ENCODE results near the gene AKTIP. TPM values are rescaled to one million over a fixed set of nuclear protein-coding genes. Genes with fewer than 3 reads are reported as not detected.

Gene AKTIP
- total RNA-seq, 1 donor from 2014 or later: 36.1 TPM

DNA sequence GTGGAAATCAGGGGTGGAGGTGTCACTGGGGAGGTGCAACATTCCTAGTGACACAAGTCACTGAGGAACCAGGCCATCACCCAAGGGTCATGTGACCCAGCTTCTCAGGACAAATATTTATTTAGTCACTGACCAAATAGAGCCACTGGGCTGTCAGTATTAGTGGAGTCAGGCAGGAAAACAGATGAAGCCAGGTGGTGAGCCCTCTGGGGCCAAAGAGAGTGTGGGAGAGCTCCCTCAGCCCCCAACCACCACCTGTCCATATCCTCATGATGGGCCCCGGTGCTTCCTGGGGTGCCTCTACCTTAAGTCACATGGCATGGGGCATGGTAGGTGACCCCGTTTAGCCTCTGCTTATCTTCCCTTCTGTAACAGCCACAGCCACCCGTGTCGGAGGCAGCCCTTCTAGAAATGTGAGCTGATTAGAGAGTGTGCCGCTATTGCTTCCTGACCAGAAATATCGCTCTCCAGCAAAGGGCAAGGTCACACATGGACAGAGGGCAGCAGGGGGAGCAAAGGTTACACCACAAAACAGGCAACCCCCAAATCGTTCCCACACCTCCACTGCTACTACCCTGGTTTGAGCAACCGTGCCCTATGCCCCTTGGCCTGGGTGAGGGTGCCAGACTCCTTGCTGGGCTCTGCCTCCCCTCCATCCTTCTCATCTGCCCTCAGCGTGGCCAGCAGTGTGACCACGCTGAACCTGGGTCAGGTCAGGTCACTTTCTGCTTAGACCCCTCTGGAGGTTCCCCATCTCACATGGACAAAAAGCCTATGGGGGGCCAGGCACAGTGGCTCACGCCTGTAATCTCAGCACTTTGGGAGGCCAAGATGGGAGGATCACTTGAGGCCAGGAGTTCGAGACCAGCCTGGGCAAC lies 8.6 kb upstream of the AKTIP start:
- Mint-ChIP-seq H3K4me3 (ENCODE audit: unreplicated experiment) (no peak overlapping the region), H3K4me1 (ENCODE audit: low read depth) (peaks cover 10% of the 10 kb centered on the region), H3K27me3 (ENCODE audit: low read depth) (no peaks in the 10 kb centered on the region), H3K27ac (ENCODE audit: unreplicated experiment) (no peak overlapping the region), H3K36me3 (ENCODE audit: low read depth) (no peaks in the 10 kb centered on the region), H3K9me3 (ENCODE audit: low read depth) (no peaks in the 10 kb centered on the region)
- no peak for DNase-seq (ENCODE audit: low spot score)
- TF ChIP-seq, protein P1, sequence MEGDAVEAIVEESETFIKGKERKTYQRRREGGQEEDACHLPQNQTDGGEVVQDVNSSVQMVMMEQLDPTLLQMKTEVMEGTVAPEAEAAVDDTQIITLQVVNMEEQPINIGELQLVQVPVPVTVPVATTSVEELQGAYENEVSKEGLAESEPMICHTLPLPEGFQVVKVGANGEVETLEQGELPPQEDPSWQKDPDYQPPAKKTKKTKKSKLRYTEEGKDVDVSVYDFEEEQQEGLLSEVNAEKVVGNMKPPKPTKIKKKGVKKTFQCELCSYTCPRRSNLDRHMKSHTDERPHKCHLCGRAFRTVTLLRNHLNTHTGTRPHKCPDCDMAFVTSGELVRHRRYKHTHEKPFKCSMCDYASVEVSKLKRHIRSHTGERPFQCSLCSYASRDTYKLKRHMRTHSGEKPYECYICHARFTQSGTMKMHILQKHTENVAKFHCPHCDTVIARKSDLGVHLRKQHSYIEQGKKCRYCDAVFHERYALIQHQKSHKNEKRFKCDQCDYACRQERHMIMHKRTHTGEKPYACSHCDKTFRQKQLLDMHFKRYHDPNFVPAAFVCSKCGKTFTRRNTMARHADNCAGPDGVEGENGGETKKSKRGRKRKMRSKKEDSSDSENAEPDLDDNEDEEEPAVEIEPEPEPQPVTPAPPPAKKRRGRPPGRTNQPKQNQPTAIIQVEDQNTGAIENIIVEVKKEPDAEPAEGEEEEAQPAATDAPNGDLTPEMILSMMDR (IDR thresholded peaks at IDR 0.05): no peak

DNA sequence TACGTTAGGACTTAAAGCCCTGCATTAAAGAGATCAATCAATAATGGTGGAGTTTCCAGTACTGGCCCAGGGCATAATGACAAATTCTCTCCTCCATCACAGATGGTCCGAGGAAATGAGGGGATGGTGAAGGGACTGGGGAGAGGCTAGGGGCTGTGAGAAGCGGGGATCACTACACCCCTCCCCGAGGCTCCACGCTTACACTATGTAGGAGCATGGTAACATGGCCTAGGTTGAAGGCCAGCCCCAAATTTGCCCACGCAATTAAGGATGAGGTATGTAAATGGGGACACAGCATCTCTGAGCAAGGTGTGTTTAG lies 8.0 kb upstream of the AKTIP start:
- DNase-seq (ENCODE audit: low spot score): no peak
- Mint-ChIP-seq H3K27ac (ENCODE audit: unreplicated experiment) (no peak overlapping the region), H3K36me3 (ENCODE audit: low read depth) (no peaks in the 10 kb centered on the region), H3K9me3 (ENCODE audit: low read depth) (no peaks in the 10 kb centered on the region), H3K27me3 (ENCODE audit: low read depth) (no peaks in the 10 kb centered on the region), H3K4me1 (ENCODE audit: low read depth) (peaks cover 10% of the 10 kb centered on the region), H3K4me3 (ENCODE audit: unreplicated experiment) (no peak overlapping the region)
- TF ChIP-seq, protein P1 (IDR thresholded peaks at IDR 0.05): no peak

DNA sequence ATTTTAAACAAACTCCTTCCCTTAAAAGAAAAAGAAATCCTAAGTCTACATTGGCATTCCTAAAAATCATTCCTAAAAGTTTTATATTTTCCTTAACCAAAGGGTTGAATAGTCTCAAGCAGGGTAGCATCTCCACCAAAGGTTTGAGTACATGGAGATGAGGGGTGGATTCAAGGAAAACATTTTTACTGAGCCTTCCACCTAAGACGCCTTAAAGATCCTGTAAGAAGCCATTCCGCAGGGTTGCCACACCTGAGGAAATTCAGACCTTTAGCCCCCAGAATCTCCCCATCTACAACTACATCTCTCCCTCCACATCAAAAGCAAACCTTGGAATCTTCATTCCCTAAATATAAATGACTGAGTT lies 7.7 kb upstream of the AKTIP start:
- TF ChIP-seq, protein P1 (IDR thresholded peaks at IDR 0.05): peak; percentile 59
- H3K36me3 Mint-ChIP-seq (ENCODE audit: low read depth): no peaks in the 10 kb centered on the region
- no peaks in the 10 kb centered on the region for H3K9me3 Mint-ChIP-seq (ENCODE audit: low read depth)
- H3K27ac Mint-ChIP-seq (ENCODE audit: unreplicated experiment): no peak overlapping the region
- no peak overlapping the region for H3K4me3 Mint-ChIP-seq (ENCODE audit: unreplicated experiment)
- peaks cover 10% of the 10 kb centered on the region for H3K4me1 Mint-ChIP-seq (ENCODE audit: low read depth)
- DNase-seq (ENCODE audit: low spot score): no peak
- H3K27me3 Mint-ChIP-seq (ENCODE audit: low read depth): no peaks in the 10 kb centered on the region

DNA sequence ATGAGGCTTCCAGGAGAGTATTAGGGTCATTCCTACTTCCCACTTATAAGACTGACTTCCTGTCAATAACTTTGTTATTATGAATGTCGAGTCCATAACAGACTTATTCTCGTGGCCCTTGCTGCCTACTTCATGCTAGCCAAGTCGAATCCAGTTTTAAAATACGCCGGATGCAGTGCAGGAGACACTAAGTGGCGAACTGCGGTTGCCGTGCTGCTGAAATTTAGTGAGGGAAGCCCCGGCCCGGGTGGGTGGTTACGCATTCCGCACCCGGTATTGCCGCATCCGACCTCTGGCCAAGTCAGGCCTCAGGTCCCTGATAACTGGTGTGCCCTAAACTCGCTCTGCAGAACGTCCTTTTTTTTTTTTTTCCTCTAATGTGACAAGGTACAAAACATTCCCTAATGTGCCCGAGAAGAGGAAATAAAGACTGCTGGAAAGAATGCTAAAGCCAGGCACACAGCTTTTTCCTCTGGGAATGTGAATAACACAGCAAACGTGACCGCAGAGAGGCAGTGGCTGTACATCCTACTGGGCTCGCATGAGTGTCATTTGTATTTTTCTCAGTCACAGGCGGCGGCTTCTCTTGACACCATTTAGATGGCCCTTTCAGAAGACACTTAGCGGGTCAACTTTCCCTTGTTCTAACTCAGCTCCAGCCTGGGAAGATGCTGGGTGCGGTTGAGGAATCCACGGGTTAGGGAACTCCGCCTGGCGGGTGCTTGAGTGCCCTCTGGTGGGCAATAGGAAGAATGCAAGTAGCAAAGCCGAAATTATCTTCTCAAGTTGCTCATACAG lies 7.1 kb upstream of the AKTIP start:
- Mint-ChIP-seq H3K9me3 (ENCODE audit: low read depth) (no peaks in the 10 kb centered on the region), H3K27ac (ENCODE audit: unreplicated experiment) (peak overlapping the region; percentile 83), H3K4me1 (ENCODE audit: low read depth) (peaks cover 10% of the 10 kb centered on the region), H3K4me3 (ENCODE audit: unreplicated experiment) (peak overlapping the region; percentile 42), H3K27me3 (ENCODE audit: low read depth) (no peaks in the 10 kb centered on the region), H3K36me3 (ENCODE audit: low read depth) (no peaks in the 10 kb centered on the region)
- TF ChIP-seq, protein P1 (IDR thresholded peaks at IDR 0.05): peak; percentile 99
- DNase-seq (ENCODE audit: low spot score): no peak

DNA sequence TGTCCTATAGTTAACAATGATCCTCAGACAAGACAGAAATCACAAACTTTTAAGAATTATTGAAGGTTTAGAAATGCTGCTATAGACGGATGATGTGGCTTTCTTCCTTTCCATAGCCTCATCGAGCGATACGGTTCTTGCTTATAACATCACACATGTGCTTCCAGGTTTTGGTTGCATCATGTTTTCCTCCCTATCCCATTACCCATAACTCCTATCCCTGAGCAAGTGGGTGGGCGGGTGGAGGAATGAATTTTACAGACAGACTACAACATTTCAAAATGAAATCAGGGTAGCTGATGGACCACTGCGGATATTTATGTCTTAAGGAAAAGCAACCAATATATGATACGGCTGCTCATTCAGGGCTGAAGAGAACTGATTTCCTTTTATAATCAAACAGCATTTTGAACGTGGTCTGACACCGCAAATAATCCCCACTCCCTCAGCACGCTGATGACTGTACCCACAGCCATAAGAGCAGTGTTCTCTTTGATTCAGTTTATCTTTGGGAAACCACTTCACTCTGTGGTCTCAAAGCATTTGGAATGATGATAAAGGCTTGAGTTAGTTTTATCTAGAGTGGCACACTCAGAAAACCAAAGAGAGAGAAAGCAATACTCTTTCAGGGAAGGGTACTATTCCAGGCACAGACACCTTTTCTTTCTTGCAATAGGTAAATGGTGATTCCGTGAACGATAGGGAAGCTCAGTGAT lies 4.6 kb upstream of the AKTIP start:
- H3K4me1 Mint-ChIP-seq (ENCODE audit: low read depth): peaks cover 22% of the 10 kb centered on the region
- no peak overlapping the region for H3K27ac Mint-ChIP-seq (ENCODE audit: unreplicated experiment)

More for the DNA sequence above, 4.6 kb upstream of the AKTIP start:
- Mint-ChIP-seq H3K4me3 (ENCODE audit: unreplicated experiment) (no peak overlapping the region), H3K9me3 (ENCODE audit: low read depth) (no peaks in the 10 kb centered on the region), H3K36me3 (ENCODE audit: low read depth) (no peaks in the 10 kb centered on the region), H3K27me3 (ENCODE audit: low read depth) (no peaks in the 10 kb centered on the region)
- no peak for DNase-seq (ENCODE audit: low spot score)
- TF ChIP-seq, protein P1 (IDR thresholded peaks at IDR 0.05): no peak
